ENCODE results near the gene LAMA2.

DNA sequence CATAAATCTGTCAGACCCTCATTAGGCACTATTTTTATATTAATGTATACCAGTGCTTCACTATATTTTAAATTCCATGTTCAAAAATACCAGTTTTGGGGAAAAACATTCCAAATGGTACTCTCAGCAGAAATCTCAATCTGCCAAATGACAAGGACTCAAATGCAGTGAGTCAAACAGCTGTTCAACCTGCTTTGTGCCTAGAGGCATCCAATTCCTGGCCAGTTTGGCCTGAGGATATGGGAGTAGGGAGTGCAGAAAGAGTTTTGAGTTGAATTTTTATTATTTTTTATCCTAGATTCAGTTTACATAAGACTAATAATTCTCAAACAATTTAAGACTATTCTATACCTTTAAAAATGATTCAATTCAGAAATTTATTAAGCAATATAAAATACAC lies 216.8 kb downstream of the LAMA2 start:
- no peak for TF ChIP-seq SUZ12 (IDR thresholded peaks at IDR 0.05)
- no peak for TF ChIP-seq SP1 (IDR thresholded peaks at IDR 0.05)
- TF ChIP-seq HDGF (IDR thresholded peaks at IDR 0.05; ENCODE audit: borderline replicate concordance), result no peak
- TF ChIP-seq FOXM1 (IDR thresholded peaks at IDR 0.05; ENCODE audit: borderline replicate concordance), result no peak
- no peak for TF ChIP-seq ZNF384 (IDR thresholded peaks at IDR 0.05)
- TF ChIP-seq ARNT (IDR thresholded peaks at IDR 0.05), result no peak
- TF ChIP-seq LEF1 (IDR thresholded peaks at IDR 0.05; ENCODE audit: borderline replicate concordance), result no peak
- TF ChIP-seq BHLHE40 (IDR thresholded peaks at IDR 0.05; ENCODE audit: borderline replicate concordance), result no peak
